Measurements from ENCODE around the gene ANTXR1.

- no peak for TF ChIP-seq CTCF (conservative IDR thresholded peaks at IDR 0.05; ENCODE audit: low read length)
- TF ChIP-seq EZH2phosphoT487 (IDR thresholded peaks at IDR 0.05; ENCODE audit: borderline replicate concordance), result no peak
Measured at GRCh38 chr2:69113627-69114026, 100.6 kb downstream of the ANTXR1 start.
